ENCODE results near the gene LINGO1. TPM values are rescaled to one million over a fixed set of nuclear protein-coding genes. Genes with fewer than 3 reads are reported as not detected.

Gene LINGO1
- total RNA-seq, 2 experiments from 2014 or later: not detected

GRCh38 chr15:77563623-77564156 is 69.0 kb downstream of the LINGO1 start:
- intact Hi-C loops (cut with micrococcal nuclease; ENCODE audit: unreplicated experiment): no loop called here
- Histone ChIP-seq H3K4me3 (ENCODE audit: low read depth, low read length, poor library complexity, severe bottlenecking) (no peak overlapping the region), H2AFZ (ENCODE audit: low read length) (no peak overlapping the region), H3K4me1 (ENCODE audit: insufficient read depth, low read length, poor library complexity, severe bottlenecking) (no peaks in the 10 kb centered on the region), H3K36me3 (ENCODE audit: insufficient read depth, low read length) (no peaks in the 10 kb centered on the region), H3K79me2 (ENCODE audit: insufficient read depth, low read depth, low read length) (no peaks in the 10 kb centered on the region), H4K20me1 (ENCODE audit: insufficient read depth, low read length) (no peaks in the 10 kb centered on the region), H3K9me3 (ENCODE audit: low read length) (no peaks in the 10 kb centered on the region), H3K9me2 (ENCODE audit: insufficient read depth, low read length) (no peaks in the 10 kb centered on the region), H3K4me2 (ENCODE audit: low read length) (no peak overlapping the region), H3K27ac (ENCODE audit: low read depth, low read length, poor library complexity, severe bottlenecking) (no peak overlapping the region)
- CTCF ChIA-PET (ENCODE audit: unreplicated experiment): interaction anchor here (0.5 kb wide), 1 partner anchor 96 kb away, joined by 3 read pairs; no protein-coding TSS in a partner anchor
- POLR2A ChIA-PET: interaction anchor here (0.5 kb wide), 1 partner anchor 504 kb away, joined by 3 read pairs; no protein-coding TSS in a partner anchor
- BruUV-seq (replicated peaks): no TSS peak
- DNase-seq (ENCODE audit: low spot score): no peak
- TF ChIP-seq CTCF (conservative IDR thresholded peaks at IDR 0.05; ENCODE audit: low read length): no peak
- no peak for TF ChIP-seq EZH2phosphoT487 (IDR thresholded peaks at IDR 0.05; ENCODE audit: borderline replicate concordance, low read depth, low read length)

Other genes with a start within 250 kb of the LINGO1 start
- 6.0 and 8.9 TPM in 2 replicates for gene PEAK1, start 212.8 kb downstream of the LINGO1 start, total RNA-seq (2014; rRNA removed; shearing (Covaris generic))
- 10.8 and 12.6 TPM in 2 replicates for gene PEAK1, start 212.8 kb downstream of the LINGO1 start, total RNA-seq (2022)
- 29.1 and 34.1 TPM in 2 replicates for gene HMG20A, start 212.0 kb downstream of the LINGO1 start, total RNA-seq (2014; rRNA removed; shearing (Covaris generic))
- gene HMG20A, start 212.0 kb downstream of the LINGO1 start, total RNA-seq (2022): 49.9 and 55.6 TPM in 2 replicates